OCI-LY7 (cell line): ENCODE results near the gene NPFFR2. TPM values are rescaled to one million over a fixed set of nuclear protein-coding genes. Genes with fewer than 3 reads are reported as not detected.

Experiments
- Bru-seq: library from RNA; stranded (reverse); fragments of 400-500 nt; gene quantifications from one replicate; lab custom pipeline; 2021; lab: Mats Ljungman, UMichigan
- BruChase-seq, 2 experiments: library from RNA; stranded (reverse); fragments of 400-500 nt; gene quantifications; one replicate each; lab custom pipeline; 2021; lab: Mats Ljungman, UMichigan
- BruUV-seq: library from RNA; stranded (reverse); fragments of 400-500 nt; replicated peaks from 2 replicates; lab custom pipeline; 2021; lab: Mats Ljungman, UMichigan
- CTCF ChIA-PET: fragments of 300-600 bp; sonication (Branson Sonifier 250); formaldehyde crosslinking; loops from one replicate; lab custom pipeline; 2022; ENCODE audit warnings: antibody characterized with exemption; ENCODE audit not compliant: unreplicated experiment; lab: Charles Lee
- POLR2A ChIA-PET: fragments of 300-600 bp; sonication (Branson Sonifier 250); formaldehyde crosslinking; loops from one replicate; lab custom pipeline; 2022; ENCODE audit warnings: antibody characterized with exemption; lab: Charles Lee
- DNase-seq: peaks from one replicate; pipeline ENCODE4 v3.0.0-alpha.2; 2015; ENCODE audit warnings: low spot score
- H2AFZ ChIP-seq: fragments of 200-600 bp; sonication (generic), shearing (Covaris generic); 2 replicates; pipeline ENCODE4 v1.6.1; 2014; ENCODE audit warnings: mild to moderate bottlenecking, antibody characterized with exemption, low read length, moderate library complexity
- H3K27ac ChIP-seq: fragments of 200-600 bp; sonication (generic); 2 replicates; pipeline ENCODE4 v1.5.1; 2014; ENCODE audit warnings: mixed run types, low read depth, mild to moderate bottlenecking, moderate library complexity, low read length, inconsistent platforms; ENCODE audit not compliant: poor library complexity, severe bottlenecking
- H3K36me3 ChIP-seq: fragments of 200-600 bp; sonication (generic); 2 replicates; pipeline ENCODE4 v1.6.1; 2014; ENCODE audit warnings: mild to moderate bottlenecking, antibody characterized with exemption, low read length, moderate library complexity, mixed read lengths; ENCODE audit not compliant: insufficient read depth
- H3K4me1 ChIP-seq: fragments of 200-600 bp; sonication (generic); 2 replicates; pipeline ENCODE4 v1.5.1; 2014; ENCODE audit warnings: mild to moderate bottlenecking, low read length; ENCODE audit not compliant: insufficient read depth, poor library complexity, severe bottlenecking
- H3K4me2 ChIP-seq: fragments of 200-600 bp; sonication (generic); 2 replicates; pipeline ENCODE4 v1.6.1; 2014; ENCODE audit warnings: mild to moderate bottlenecking, low read length
- H3K4me3 ChIP-seq: fragments of 200-600 bp; sonication (generic); 2 replicates; pipeline ENCODE4 v1.5.1; 2014; ENCODE audit warnings: mild to moderate bottlenecking, low read depth, low read length; ENCODE audit not compliant: poor library complexity, severe bottlenecking
- H3K79me2 ChIP-seq: fragments of 200-600 bp; sonication (generic); 2 replicates; pipeline ENCODE4 v1.6.1; 2016; ENCODE audit warnings: low read depth, mild to moderate bottlenecking, low read length, moderate library complexity, mixed read lengths; ENCODE audit not compliant: insufficient read depth
- H3K9me2 ChIP-seq: fragments of 200-600 bp; sonication (generic); 2 replicates; pipeline ENCODE4 v1.6.1; 2016; ENCODE audit warnings: mild to moderate bottlenecking, low read length, mixed read lengths; ENCODE audit not compliant: insufficient read depth
- H3K9me3 ChIP-seq: fragments of 200-600 bp; sonication (generic); 2 replicates; pipeline ENCODE4 v1.6.1; 2014; ENCODE audit warnings: mild to moderate bottlenecking, mixed run types, low read length, mixed read lengths
- H4K20me1 ChIP-seq: fragments of 200-600 bp; sonication (generic); 2 replicates; pipeline ENCODE4 v1.6.1; 2014; ENCODE audit warnings: mild to moderate bottlenecking, antibody characterized with exemption, low read length, moderate library complexity, mixed read lengths; ENCODE audit not compliant: insufficient read depth
- EZH2phosphoT487 ChIP-seq: fragments of 200-600 bp; sonication (generic); IDR thresholded peaks from 2 replicates; pipeline ENCODE4 v1.6.1; 2018; ENCODE audit warnings: low read depth, borderline replicate concordance, mild to moderate bottlenecking, mixed run types, antibody characterized with exemption, low read length, moderate library complexity, mixed read lengths
- intact Hi-C: fragments of 100-400 bp; cut with micrococcal nuclease; formaldehyde crosslinking; loops from one replicate; pipeline ENCODE4 v1.10.0; 2022; ENCODE audit not compliant: unreplicated experiment
- long read RNA-seq: library from polyadenylated mRNA; stranded (forward); transcript quantifications from one replicate; pipeline ENCODE4 v2.0.0, GENCODE V29; 2022
- total RNA-seq, 2 experiments: library from RNA; depleted of rRNA in 1 of 2; stranded (reverse); fragments of >200 nt in 1 of 2; shearing (Covaris generic) in 1 of 2; gene quantifications; 2 replicates each; pipeline ENCODE4 v1.2.3, GENCODE V29; 2014 to 2022
- TF ChIP-seq, protein P1 (sequence below): fragments of 200-600 bp; sonication (generic); conservative IDR thresholded peaks from 2 replicates; pipeline ENCODE4 v1.5.1; 2014; ENCODE audit warnings: mild to moderate bottlenecking, antibody characterized with exemption, low read length, moderate library complexity, mixed read lengths

The NPFFR2 gene
- total RNA-seq (2014; rRNA removed; shearing (Covaris generic)) (not detected in 2 replicates), total RNA-seq (2022) (not detected in 2 replicates), Bru-seq, nascent RNA (not detected), BruChase-seq, experiment 1, labeled RNA remaining after a 6-hour chase (not detected), BruChase-seq, experiment 2, labeled RNA remaining after a 2-hour chase (not detected)
- long read RNA-seq, result 0 reads

DNA sequence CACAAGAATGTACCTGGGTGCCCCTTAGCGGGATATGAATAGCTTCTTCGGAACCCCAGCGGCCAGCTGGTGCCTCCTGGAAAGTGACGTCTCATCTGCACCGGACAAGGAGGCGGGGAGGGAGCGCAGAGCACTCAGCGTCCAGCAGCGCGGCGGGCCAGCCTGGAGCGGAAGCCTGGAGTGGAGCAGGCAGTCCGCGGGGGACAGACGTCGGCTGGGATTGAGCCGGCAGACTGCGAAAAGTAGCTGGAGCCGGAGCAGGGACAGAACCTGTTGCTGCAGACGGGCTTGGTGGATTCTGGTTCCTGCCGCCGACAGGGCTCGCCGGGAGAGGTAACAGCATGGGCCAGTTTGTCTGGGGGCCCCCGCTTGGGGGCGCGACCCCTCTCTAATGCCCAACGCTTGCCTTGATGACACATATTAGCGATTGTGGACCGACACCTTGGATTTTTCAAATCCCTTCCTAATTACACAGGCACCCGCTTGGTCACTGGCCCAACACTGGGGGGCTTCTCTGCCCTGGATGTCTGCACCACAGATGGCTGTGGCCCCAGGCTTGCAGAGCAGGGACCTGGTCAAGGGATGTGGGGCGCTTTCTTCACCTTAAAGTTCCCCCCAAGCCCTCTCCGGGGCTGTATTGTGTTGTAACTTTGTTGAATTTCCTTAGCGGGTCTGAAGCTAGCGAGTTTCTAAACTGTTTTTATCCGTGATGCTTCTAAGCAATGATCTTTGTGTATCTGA, at the start of gene NPFFR2:
NPFFR2 (plus strand) TSS at position 133 of the 741 bp plus-strand sequence. CDS start 96,592 bp downstream, outside the sequence.
- Histone ChIP-seq H4K20me1 (no peaks in the 10 kb centered on the region), H3K4me1 (no peaks in the 10 kb centered on the region), H3K4me3 (no peak within 1 kb of the TSS), H3K27ac (no peak within 1 kb of the TSS), H3K9me2 (no peaks in the 10 kb centered on the region), H2AFZ (no peak within 1 kb of the TSS), H3K79me2 (no peaks in the 10 kb centered on the region), H3K9me3 (no peaks in the 10 kb centered on the region), H3K36me3 (no peaks in the 10 kb centered on the region), H3K4me2 (no peak within 1 kb of the TSS)
- no peak for DNase-seq
- intact Hi-C loops, result no loop called here
- BruUV-seq, result no TSS peak
- ChIA-PET CTCF (no interaction called here), POLR2A (interaction anchor here (0.7 kb wide), 1 partner anchor 8 kb away, joined by 3 read pairs; no protein-coding TSS in a partner anchor)
- TF ChIP-seq, protein P1, sequence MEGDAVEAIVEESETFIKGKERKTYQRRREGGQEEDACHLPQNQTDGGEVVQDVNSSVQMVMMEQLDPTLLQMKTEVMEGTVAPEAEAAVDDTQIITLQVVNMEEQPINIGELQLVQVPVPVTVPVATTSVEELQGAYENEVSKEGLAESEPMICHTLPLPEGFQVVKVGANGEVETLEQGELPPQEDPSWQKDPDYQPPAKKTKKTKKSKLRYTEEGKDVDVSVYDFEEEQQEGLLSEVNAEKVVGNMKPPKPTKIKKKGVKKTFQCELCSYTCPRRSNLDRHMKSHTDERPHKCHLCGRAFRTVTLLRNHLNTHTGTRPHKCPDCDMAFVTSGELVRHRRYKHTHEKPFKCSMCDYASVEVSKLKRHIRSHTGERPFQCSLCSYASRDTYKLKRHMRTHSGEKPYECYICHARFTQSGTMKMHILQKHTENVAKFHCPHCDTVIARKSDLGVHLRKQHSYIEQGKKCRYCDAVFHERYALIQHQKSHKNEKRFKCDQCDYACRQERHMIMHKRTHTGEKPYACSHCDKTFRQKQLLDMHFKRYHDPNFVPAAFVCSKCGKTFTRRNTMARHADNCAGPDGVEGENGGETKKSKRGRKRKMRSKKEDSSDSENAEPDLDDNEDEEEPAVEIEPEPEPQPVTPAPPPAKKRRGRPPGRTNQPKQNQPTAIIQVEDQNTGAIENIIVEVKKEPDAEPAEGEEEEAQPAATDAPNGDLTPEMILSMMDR, result no peak
- TF ChIP-seq EZH2phosphoT487, result no peak

DNA sequence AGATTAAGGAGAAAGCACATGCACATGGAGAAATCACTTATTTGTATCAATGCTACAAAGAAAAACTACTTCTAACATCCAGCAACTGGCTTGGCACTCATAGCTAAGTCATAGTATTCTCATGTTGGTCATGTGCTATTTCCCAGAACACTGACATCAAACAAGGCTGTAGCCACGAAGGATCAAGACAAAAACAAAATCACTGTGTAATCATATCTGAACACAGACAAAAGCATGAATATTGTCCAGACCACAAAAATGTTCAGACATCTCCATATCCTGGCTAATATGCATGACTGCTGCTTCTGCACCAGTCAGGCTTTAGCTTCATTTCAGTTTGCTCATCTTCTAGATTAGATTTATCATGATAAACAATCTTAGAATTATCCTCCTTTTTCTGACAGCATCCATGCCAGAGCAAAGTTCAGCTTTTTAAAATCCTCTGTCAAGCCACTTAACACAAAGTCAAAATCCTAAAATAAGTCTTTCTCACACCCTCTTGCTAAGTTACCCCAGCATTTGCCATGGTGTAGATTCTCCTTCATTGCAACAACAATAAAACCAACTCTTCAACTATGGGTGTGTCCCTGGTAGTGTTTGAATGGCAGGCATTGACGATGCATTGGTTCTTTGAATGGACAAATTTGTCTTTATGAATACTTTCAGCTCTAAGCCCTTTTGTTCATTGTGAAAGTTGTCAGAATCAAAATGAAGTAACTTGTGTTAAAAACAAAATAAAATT, 39.1 kb upstream of the NPFFR2 start:
- DNase-seq, result no peak
- BruUV-seq, result no TSS peak
- Histone ChIP-seq H3K27ac (no peak overlapping the region), H3K9me3 (no peaks in the 10 kb centered on the region), H3K36me3 (no peaks in the 10 kb centered on the region), H3K9me2 (no peaks in the 10 kb centered on the region), H2AFZ (no peak overlapping the region), H3K4me3 (no peak overlapping the region), H3K79me2 (no peaks in the 10 kb centered on the region), H4K20me1 (no peaks in the 10 kb centered on the region), H3K4me2 (no peak overlapping the region), H3K4me1 (no peaks in the 10 kb centered on the region)
- intact Hi-C loops, result no loop called here
- ChIA-PET CTCF (no interaction called here), POLR2A (no interaction called here)
- TF ChIP-seq EZH2phosphoT487, result no peak
- TF ChIP-seq, protein P1, result no peak
